A549 (cell line): ENCODE measurements around the gene PEA15.

Experiments used
- HOXB13 ChIP-seq: fragments of 250-450 bp; sonication (Bioruptor Pico); IDR thresholded peaks from 2 replicates; pipeline ENCODE4 v1.5.0; 2020; ENCODE audit warnings: low read depth, mild to moderate bottlenecking, moderate library complexity
- POLR2A ChIP-seq: IDR thresholded peaks from 2 replicates; pipeline ENCODE4 v1.6.1; 2012; ENCODE audit warnings: mild to moderate bottlenecking, low read length
- RAD21 ChIP-seq, 2 experiments: fragments of >200 bp in 1 of 2; sonication (Bioruptor Twin) in 1 of 2; formaldehyde crosslinking in 1 of 2; IDR thresholded peaks in 1 of 2; conservative IDR thresholded peaks in 1 of 2; 2 replicates in 1 of 2; 3 replicates in 1 of 2; pipeline ENCODE4 v1.6.1; 2012 to 2018; ENCODE audit warnings: inconsistent platforms in 1 of 2
- TF ChIP-seq, protein P1 (sequence below): fragments of >200 bp; sonication (Bioruptor Twin); formaldehyde crosslinking; IDR thresholded peaks from 3 replicates; pipeline ENCODE4 v1.5.1; 2016
- TF ChIP-seq, protein P2 (sequence below): fragments of 450-650 bp; IDR thresholded peaks from 2 replicates; pipeline ENCODE4 v1.6.1; 2014; ENCODE audit warnings: antibody characterized with exemption

DNA sequence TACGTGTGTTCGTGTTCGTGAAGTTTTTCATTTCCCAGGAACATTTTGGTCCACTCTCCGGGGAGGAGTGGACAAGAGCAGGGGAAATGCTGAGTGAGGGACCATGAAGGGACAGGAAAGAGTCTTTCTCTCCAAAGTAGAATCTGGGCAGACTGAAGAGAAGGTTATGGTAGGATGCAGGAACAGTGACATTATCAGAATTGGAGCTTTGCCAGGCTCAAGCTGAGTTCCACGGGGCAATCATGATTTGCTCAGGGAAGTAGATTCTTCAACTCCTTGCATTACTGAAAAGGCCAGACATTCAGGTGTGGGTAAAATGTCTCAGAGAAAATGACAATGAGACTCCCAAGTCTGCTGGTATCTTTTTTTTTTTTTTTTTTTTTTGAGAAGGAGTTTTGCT lies 37.2 kb upstream of the PEA15 start:
- TF ChIP-seq, protein P1, sequence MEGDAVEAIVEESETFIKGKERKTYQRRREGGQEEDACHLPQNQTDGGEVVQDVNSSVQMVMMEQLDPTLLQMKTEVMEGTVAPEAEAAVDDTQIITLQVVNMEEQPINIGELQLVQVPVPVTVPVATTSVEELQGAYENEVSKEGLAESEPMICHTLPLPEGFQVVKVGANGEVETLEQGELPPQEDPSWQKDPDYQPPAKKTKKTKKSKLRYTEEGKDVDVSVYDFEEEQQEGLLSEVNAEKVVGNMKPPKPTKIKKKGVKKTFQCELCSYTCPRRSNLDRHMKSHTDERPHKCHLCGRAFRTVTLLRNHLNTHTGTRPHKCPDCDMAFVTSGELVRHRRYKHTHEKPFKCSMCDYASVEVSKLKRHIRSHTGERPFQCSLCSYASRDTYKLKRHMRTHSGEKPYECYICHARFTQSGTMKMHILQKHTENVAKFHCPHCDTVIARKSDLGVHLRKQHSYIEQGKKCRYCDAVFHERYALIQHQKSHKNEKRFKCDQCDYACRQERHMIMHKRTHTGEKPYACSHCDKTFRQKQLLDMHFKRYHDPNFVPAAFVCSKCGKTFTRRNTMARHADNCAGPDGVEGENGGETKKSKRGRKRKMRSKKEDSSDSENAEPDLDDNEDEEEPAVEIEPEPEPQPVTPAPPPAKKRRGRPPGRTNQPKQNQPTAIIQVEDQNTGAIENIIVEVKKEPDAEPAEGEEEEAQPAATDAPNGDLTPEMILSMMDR: no peak
- TF ChIP-seq RAD21 (conservative IDR thresholded peaks at IDR 0.05 in 1 of 2, IDR thresholded peaks at IDR 0.05 in 1 of 2) (no peak), HOXB13 (CRISPR knock-in tag) (no peak), POLR2A (no peak)
- TF ChIP-seq, protein P2, sequence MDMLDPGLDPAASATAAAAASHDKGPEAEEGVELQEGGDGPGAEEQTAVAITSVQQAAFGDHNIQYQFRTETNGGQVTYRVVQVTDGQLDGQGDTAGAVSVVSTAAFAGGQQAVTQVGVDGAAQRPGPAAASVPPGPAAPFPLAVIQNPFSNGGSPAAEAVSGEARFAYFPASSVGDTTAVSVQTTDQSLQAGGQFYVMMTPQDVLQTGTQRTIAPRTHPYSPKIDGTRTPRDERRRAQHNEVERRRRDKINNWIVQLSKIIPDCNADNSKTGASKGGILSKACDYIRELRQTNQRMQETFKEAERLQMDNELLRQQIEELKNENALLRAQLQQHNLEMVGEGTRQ: no peak
